ENCODE measurements around the gene OXCT1. TPM values are rescaled to one million over a fixed set of nuclear protein-coding genes. Genes with fewer than 3 reads are reported as not detected.
"Not testable (repeated sequence)": the region's sequence is repeated elsewhere in the genome, so short reads cannot be mapped to it uniquely, and the experiment has no call there.

The OXCT1 gene
- total and polyA plus RNA-seq, 8 donors, result 1.8 to 8.2 (median 3.0) TPM

GRCh38 chr5:41716382-41716781 lies 153.8 kb downstream of the OXCT1 start:
- intact Hi-C loops (cut with DNase I), result no loop called here
- H3K27ac ChIP-seq, result no peak overlapping the region
- H3K27me3 ChIP-seq, result no peaks in the 10 kb centered on the region
- no peaks in the 10 kb centered on the region for H3K36me3 ChIP-seq
- WGBS, 2 donors, result 88 to 92% methylated on average over 2 of the region's 2 CpGs
- ATAC-seq (no peak), DNase-seq (no peak), FAIRE-seq (no peak)
- H3K4me3 ChIP-seq, result no peak overlapping the region
- TF ChIP-seq, protein P1, sequence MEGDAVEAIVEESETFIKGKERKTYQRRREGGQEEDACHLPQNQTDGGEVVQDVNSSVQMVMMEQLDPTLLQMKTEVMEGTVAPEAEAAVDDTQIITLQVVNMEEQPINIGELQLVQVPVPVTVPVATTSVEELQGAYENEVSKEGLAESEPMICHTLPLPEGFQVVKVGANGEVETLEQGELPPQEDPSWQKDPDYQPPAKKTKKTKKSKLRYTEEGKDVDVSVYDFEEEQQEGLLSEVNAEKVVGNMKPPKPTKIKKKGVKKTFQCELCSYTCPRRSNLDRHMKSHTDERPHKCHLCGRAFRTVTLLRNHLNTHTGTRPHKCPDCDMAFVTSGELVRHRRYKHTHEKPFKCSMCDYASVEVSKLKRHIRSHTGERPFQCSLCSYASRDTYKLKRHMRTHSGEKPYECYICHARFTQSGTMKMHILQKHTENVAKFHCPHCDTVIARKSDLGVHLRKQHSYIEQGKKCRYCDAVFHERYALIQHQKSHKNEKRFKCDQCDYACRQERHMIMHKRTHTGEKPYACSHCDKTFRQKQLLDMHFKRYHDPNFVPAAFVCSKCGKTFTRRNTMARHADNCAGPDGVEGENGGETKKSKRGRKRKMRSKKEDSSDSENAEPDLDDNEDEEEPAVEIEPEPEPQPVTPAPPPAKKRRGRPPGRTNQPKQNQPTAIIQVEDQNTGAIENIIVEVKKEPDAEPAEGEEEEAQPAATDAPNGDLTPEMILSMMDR (IDR thresholded peaks at IDR 0.05), result no peak
- H3K9me3 ChIP-seq, result no peaks in the 10 kb centered on the region
- no peaks in the 10 kb centered on the region for H3K4me1 ChIP-seq

GRCh38 chr5:41714446-41714845 lies 155.8 kb downstream of the OXCT1 start:
- H3K27me3 ChIP-seq; H3K27ac ChIP-seq; ATAC-seq; intact Hi-C loops (cut with DNase I); H3K9me3 ChIP-seq; H3K36me3 ChIP-seq; DNase-seq; H3K4me1 ChIP-seq; FAIRE-seq; H3K4me3 ChIP-seq: not testable (repeated sequence)

GRCh38 chr5:41708604-41708940 lies 161.7 kb downstream of the OXCT1 start:
- ATAC-seq (no peak), FAIRE-seq (no peak)
- intact Hi-C loops (cut with DNase I), result no loop called here

GRCh38 chr5:41707853-41708603 lies 162.2 kb downstream of the OXCT1 start:
- 40 to 44% methylated on average over 4 of the region's 4 CpGs for WGBS, 2 donors
- ATAC-seq (no peak), FAIRE-seq (no peak)

More at GRCh38 chr5:41708604-41708940, 161.7 kb downstream of the OXCT1 start:
- H3K36me3 ChIP-seq, result no peaks in the 10 kb centered on the region
- TF ChIP-seq, protein P1 (IDR thresholded peaks at IDR 0.05), result no peak
- no peaks in the 10 kb centered on the region for H3K4me1 ChIP-seq
- H3K27me3 ChIP-seq, result no peaks in the 10 kb centered on the region
- 52 to 67% methylated on average over 2 of the region's 2 CpGs for WGBS, 2 donors
- no peak for DNase-seq
- no peaks in the 10 kb centered on the region for H3K9me3 ChIP-seq
- no peak overlapping the region for H3K27ac ChIP-seq
- no peak overlapping the region for H3K4me3 ChIP-seq

GRCh38 chr5:41695920-41696582 lies 174.2 kb downstream of the OXCT1 start:
- no peak overlapping the region for H3K4me3 ChIP-seq
- no peak for ATAC-seq
- no peaks in the 10 kb centered on the region for H3K9me3 ChIP-seq
- FAIRE-seq, result no peak
- H3K4me1 ChIP-seq, result no peaks in the 10 kb centered on the region
- intact Hi-C loops (cut with DNase I), result no loop called here
- TF ChIP-seq, protein P1 (IDR thresholded peaks at IDR 0.05), result no peak
- 72 to 73% methylated on average over 3 of the region's 3 CpGs for WGBS, 2 donors
- no peaks in the 10 kb centered on the region for H3K27me3 ChIP-seq
- H3K36me3 ChIP-seq, result no peaks in the 10 kb centered on the region
- no peak for DNase-seq
- H3K27ac ChIP-seq, result no peak overlapping the region

More at GRCh38 chr5:41707853-41708603, 162.2 kb downstream of the OXCT1 start:
- TF ChIP-seq, protein P1 (IDR thresholded peaks at IDR 0.05), result no peak
- no peaks in the 10 kb centered on the region for H3K27me3 ChIP-seq
- intact Hi-C loops (cut with DNase I), result no loop called here
- H3K27ac ChIP-seq, result no peak overlapping the region
- no peaks in the 10 kb centered on the region for H3K4me1 ChIP-seq
- no peaks in the 10 kb centered on the region for H3K9me3 ChIP-seq
- no peaks in the 10 kb centered on the region for H3K36me3 ChIP-seq
- no peak for DNase-seq
- no peak overlapping the region for H3K4me3 ChIP-seq
